NCI-H1417 (cell line): ENCODE measurements around the gene CDAN1.
"Not testable (repeated sequence)": the region's sequence is repeated elsewhere in the genome, so short reads cannot be mapped to it uniquely, and the experiment has no call there.

ENCODE experiments used
- DNase-seq, 3 experiments: peaks; one replicate each; lab custom pipeline; 2025; lab: John Stamatoyannopoulos, UW

The CDAN1 gene, protein sequence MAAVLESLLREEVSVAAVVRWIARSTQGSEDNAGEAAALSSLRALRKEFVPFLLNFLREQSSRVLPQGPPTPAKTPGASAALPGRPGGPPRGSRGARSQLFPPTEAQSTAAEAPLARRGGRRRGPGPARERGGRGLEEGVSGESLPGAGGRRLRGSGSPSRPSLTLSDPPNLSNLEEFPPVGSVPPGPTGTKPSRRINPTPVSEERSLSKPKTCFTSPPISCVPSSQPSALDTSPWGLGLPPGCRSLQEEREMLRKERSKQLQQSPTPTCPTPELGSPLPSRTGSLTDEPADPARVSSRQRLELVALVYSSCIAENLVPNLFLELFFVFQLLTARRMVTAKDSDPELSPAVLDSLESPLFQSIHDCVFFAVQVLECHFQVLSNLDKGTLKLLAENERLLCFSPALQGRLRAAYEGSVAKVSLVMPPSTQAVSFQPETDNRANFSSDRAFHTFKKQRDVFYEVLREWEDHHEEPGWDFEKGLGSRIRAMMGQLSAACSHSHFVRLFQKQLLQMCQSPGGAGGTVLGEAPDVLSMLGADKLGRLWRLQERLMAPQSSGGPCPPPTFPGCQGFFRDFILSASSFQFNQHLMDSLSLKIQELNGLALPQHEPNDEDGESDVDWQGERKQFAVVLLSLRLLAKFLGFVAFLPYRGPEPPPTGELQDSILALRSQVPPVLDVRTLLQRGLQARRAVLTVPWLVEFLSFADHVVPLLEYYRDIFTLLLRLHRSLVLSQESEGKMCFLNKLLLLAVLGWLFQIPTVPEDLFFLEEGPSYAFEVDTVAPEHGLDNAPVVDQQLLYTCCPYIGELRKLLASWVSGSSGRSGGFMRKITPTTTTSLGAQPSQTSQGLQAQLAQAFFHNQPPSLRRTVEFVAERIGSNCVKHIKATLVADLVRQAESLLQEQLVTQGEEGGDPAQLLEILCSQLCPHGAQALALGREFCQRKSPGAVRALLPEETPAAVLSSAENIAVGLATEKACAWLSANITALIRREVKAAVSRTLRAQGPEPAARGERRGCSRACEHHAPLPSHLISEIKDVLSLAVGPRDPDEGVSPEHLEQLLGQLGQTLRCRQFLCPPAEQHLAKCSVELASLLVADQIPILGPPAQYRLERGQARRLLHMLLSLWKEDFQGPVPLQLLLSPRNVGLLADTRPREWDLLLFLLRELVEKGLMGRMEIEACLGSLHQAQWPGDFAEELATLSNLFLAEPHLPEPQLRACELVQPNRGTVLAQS

DNA sequence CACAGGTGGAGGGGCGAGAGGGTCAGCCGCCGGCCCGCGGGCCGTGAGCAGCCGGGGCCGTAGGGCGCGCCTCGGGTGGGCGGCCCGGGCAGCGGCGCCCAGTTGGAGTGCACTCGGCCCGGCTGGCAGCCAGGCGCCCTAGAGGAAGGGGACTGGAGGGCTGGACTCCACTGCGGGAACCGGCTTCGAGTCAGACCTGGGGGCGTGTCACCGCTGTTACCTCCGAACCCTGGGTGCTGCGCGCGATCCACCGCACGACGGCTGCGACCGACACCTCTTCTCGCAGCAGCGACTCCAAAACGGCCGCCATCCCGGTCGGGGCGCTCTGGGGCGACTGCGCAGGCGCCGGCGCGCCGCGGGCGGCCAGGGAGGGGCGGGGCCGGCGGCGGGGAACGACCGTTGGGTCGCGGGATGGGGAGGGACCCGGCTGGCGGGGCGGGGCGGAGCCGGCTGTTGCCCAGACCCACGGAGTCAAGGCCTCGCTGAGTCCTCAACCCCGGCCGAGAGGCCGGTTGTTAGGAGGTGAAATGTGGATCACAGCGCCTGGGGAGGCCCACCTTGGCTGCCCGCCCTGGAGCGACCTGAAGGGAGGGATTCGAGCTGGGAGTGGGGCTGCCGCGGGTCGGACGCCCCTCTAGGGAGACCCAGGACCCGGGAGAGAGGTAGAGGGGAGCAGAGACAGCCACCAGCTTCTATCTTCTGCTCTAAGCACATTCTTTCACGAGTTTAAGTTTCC, at the start of gene CDAN1:
CDAN1 (minus strand) TSS at position 336 of the 736 bp plus-strand sequence; CDS start at position 310, 26 bp downstream.
- DNase-seq = peak; percentile 79 to 87 (median 83)

DNA sequence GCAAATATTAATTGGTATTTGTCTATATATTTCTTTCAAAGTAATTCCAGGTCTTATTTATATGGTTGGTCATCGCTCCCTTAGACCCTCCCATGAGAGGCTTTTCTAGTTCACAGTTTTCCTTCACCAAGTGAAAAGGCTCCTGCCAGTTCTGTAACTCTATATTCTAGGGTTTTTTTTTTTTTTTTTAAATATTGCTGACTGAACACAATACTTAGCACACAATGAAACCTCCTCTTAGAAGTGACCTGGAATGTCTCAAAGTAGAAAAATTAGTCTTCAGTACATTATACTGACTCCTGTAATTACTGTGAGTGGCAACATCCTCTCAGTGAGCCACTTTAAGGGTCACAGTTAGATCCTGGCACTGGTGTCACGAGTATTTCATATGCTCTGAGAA, 48.6 kb upstream of the CDAN1 start:
- DNase-seq = no peak

DNA sequence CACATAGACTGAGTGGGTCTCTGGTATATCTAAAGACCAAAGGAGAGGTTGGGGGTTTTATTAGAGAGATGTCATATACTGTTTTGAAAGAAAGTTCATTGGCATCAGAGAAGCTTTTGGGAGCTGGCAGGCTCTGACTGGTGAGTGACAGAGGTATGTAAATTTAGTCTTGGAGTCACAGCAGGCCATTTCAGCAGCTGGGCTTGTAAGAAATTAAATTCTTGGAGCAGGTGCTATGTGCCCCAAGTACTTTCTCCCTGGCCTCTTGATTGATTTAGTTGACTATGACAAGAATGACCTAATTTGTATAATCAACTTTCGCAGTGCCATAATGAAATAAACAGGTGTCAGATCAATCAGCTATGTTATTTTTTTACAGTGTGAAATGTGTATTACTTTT, 47.8 kb upstream of the CDAN1 start:
- DNase-seq = peak in 1 of 3 experiments; percentile 7

DNA sequence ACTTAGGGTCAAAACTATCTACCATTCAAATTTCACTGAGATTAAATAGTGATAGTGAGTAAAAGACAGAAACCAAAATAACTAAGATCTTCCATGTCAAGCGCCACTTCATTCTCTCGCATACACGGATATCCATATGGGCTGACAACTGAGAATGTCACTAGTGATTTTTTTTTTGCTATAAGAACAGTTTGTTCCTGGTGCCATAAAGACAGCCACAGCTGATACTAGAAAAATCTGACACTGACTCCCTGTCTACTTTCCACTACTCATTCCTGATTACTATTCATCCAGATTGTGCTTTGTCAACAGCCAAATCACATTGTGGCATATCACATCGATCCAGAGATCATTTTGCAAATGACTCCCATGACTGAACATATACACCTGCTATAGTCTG, 45.8 kb upstream of the CDAN1 start:
- no peak for DNase-seq

DNA sequence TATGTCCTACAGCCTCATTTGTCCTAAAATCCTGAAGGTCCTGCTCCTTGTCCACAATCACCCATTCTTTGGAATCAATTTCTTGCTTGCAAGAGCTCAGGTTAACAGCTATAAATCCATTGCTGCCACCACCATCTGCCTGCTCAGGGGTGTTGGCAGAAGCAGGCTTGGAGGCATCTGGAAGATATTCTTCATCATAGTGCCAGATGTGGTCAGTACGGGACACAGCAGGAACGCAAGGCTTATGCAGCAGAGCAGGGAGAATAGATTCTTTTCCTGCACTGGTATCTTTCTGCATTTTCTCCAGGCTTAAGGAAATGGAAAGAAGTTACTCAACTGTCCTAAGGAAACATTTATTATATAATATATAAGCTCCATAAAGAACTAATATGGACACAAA, 38.5 kb upstream of the CDAN1 start:
- no peak for DNase-seq

DNA sequence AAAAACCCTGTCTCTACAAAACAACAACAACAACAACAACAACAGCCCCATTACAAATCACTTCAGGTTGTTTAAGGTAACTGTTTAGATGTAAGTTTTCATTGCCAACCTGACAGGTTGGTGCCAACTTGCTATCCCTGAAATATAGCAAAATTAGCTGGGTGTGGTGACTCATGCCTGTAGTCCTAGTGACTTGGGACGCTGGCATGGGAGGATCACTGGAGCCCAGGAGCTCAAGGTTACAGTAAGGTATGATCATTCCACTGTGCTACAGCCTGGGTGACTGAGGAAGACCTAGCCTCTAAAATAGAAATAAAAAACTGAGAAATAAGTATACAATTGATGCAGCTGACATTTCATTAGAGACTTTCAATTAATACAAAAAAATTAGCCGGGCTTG, 36.0 kb upstream of the CDAN1 start:
- DNase-seq = no peak

DNA sequence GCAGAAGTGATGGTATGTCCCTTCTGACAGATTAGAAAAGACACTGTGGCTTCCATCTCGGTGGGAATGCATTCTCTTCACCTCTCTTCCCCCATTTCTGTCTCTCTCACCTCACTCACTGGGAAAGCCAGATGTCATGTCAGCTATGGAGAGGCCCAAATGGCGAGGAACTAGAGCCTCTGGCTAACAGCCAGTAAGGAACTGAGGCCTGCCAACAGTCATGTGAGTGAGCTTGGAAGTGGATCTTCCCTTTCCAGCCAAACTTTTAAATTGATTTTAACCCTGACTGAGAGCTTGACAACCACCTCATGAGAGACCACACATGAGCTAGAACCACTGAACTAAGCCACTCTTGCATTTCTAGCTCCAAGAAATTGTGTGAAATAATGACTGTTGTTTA, 35.2 kb upstream of the CDAN1 start:
- no peak for DNase-seq

DNA sequence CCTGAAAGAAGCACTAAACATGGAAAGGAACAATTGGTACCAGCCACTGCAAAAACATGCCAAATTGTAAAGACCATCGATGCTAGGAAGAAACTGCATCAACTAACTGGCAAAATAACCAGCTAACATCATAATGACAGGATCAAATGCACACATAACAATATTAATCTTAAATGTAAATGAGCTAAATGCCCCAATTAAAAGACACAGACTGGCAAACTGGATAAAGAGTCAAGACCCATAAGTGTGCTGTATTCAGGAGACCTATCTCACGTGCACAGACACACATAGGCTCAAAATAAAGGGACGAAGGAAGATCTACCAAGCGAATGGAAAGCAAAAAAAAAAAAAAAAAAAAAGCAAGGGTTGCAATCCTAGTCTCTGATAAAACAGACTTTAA, 29.2 kb upstream of the CDAN1 start:
- not testable (repeated sequence) for DNase-seq

DNA sequence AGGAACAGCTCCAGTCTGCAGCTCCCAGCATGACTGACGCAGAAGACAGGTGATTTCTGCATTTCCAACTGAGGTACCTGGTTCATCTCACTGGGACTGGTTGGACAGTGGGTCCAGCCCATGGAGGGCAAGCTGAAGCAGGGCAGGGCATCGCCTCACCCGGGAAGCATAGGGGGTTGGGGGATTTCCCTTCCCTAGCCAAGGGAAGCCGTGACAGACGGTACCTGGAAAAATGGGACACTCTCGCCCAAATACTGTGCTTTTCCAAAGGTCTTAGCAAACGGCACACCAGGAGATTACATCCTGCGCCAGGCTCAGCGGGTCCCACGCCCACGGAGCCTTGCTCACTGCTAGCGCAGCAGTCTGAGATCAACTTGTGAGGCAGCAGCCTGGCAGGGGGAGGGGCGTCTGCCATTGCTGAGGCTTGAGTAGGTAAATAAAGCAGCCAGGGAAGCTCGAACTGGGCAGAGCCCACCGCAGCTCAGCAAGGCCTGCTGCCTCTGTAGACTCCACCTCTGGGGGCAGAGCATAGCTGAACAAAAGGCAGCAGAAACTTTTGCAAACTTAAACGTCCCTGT, 27.3 kb upstream of the CDAN1 start:
- DNase-seq = not testable (repeated sequence)

DNA sequence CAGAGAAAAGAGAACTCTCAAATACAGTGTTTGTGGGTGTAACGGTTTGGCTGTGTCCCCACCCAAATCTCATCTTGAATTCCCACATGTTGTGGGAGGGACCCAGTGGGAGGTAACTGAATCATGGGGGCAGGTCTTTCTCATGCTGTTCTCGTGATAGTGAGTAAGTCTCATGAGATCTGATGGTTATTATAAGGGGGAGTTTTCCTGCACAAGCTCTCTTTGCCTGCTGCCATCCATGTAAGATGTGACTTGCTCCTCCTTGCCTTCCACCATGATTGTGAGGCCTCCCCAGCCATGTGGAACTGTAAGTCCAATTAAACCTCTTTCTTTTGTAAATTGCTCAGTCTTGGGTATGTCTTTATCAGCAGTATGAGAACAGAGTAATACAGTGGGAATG, 24.9 kb upstream of the CDAN1 start:
- not testable (repeated sequence) for DNase-seq

DNA sequence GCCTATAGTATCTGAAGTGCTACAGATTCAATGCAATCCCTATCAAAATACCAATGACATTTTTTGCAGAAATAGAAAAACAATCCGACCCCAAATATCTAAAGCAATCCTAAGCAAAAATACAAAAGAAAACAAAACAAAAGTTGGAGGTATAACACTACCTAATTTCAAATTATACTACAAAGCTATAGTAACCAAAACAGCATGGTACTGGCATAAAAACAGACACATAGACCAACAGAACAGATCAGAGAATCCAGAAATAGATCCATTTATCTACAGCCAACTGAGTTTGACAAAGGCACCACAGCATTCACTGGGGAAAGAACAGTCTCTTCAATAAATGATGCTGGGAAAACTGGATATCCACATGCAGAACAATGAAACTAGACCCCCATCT, 23.8 kb upstream of the CDAN1 start:
- DNase-seq = no peak

DNA sequence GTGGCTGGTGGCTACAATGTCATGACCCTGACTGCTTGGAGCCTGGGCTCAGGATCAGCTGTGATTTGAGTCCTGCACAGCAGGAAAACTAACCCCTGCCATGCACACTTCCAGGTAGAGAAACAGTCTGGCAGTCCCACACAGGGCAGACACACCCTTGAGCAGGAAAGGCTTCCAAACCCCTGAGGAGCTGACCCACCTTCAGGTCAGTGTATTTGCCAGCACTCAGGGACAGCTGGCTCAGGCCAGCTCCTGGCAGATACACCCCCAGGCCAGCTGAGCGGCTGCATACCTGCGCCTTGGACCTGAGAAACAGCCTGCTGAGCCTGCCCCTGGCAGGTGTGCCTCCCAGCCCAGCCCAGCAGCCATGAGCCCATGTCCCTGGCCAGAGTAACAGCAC, 22.2 kb upstream of the CDAN1 start:
- DNase-seq = no peak

DNA sequence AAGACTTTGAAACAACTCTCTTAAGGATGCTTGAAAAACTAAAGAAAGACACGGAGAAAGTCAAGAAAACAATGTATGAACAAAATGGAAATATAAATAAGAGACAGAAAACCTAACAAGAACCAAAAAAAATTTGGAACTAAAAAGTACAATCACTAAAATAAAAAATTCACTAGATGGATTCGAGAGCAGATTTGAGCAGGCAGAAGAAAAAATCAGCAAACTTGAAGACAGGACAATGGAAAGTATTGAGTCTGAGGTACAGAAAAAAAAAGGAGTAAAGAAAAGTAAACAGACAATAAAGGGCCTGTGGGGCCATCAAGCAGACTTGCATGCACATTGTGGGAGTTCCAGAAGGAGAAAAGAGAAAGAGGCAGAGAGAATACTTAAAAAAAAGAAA, 13.4 kb upstream of the CDAN1 start:
- DNase-seq = no peak

DNA sequence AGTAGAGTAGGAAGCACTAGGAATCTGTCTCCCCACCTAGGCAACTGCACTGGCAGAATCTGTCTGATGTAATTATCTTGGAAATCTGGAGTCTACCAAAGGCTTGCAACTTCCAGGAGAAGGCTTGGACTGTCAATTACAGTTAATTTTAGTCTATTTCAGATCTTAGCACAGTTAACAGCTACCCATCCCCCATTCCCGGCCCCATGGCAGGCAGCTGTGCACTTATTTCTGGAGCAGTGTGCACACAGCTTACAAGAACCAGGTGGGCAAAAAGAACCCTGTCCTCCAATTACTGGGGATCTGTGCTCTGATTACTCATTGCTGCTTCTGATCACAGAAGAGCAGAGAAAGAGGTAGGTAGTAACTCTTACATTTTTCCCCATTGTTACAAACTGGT, 12.3 kb upstream of the CDAN1 start:
- no peak for DNase-seq

DNA sequence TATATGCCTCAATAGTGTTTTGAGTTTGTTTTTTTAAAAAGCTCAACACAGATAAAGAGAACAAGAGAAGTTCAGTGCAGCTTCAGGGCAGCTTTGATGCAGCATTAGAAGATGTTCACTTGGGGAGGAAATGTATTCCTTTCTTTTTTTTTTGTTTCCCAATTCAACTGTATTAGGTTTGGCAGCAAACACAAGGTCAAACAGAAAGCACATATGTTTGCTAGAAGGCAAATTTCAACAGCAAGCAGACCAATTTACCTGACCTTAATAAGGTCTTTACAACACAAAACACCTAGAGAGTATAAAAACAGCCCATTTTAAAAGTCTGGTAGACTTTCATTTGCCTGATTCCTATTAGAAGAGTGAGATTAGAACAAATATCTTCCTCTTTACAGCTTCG, 7.3 kb upstream of the CDAN1 start:
- DNase-seq = no peak

DNA sequence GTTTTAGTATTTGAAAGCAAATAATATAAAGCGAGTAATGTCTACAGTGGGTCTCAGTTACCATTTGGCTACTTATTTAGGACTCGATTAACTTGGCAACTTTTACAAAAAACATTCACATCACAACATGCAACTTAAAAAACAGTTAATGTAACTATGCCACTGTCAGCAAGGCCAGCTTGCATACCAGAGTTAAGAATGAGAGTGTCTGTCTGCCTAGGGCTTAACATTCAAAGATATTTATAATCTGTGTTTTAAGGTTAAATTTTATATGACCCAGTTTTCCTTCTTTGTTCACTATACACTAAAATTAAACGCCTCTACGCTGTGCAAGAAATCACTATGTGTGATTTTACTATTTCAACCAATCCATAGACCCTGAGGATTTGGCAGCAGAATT, 5.2 kb upstream of the CDAN1 start:
- DNase-seq = no peak

DNA sequence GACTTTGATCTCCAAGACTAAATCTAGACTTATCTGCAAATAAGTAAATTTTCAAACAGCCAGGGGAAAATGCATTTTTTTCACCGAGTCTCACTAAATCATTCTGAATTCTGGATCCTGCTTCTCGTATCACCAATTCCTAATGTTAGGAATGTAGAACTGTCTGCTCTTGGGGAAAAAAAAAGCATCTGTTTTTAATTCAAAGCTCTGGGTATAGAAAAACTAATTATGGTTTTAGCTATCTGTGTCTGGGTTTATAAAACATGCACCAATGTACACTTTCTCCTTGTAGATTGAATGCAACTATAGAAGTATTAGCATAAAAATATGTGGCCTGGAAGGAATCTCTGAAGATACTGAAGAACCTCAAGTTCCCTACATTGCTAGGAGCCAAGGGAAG, 4.8 kb upstream of the CDAN1 start:
- no peak for DNase-seq

DNA sequence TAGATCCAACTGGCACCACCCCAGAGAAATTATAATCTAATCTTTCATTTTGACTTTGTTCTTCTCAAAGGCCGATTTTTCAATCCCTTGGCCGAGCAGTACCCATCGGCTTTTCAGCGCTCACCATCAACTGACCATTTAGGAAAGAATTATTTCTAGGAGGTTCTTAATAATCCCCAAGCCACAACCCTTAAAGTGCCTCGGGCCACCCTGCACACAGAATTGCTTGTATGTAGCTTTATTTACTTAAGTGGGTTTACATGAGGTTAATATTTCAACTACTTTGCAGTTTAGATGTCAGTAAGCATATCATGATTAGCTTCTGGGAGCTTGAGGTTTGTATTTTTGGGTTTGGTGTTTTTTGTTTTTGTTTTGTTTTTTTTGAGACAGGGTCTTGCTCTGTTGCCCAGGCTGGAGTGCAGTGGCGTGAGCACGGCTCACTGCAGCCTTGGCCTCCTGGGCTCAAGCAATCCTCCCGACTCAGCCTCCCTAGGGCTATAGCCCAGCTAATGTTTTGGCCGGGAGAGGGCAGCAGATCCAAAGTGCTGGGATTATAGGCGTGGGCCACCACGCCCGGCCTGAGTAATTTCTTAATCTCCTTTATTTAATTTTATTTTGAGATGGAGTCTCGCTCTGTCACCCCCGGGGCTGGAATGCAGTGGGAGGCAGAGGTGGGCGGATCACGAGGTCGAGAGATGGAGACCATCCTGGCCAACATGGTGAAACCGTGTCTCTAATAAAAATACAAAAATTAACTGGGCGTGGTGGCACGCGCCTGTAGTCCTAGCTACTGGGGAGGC, 801 bp upstream of the CDAN1 start:
- DNase-seq = no peak

DNA sequence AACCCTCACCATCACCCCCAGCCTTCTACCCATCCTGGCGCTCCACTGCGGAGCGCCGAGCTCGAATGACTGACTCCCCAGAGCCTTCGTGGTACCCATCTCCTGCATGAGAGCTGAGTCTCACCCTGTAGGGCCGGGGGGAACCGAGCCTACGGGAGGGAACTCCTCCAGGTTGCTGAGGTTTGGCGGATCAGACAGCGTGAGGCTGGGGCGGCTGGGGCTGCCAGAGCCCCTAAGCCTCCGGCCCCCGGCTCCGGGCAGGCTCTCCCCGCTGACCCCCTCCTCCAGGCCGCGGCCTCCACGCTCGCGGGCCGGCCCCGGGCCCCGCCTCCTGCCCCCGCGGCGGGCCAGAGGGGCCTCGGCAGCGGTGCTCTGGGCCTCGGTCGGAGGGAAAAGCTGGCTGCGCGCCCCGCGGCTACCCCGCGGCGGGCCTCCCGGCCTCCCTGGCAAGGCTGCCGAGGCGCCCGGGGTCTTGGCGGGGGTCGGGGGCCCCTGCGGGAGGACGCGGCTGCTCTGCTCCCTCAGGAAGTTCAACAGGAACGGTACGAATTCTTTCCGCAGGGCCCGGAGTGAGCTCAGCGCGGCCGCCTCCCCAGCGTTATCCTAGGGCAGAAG, 643 bp downstream of the CDAN1 start:
- peak in 2 of 3 experiments; percentile 40 to 55 for DNase-seq
